ENCODE data around the gene ART3.
A peak's percentile ranks its signal among the peaks of the same experiment; 100 is the strongest.

Gene ART3

DNA sequence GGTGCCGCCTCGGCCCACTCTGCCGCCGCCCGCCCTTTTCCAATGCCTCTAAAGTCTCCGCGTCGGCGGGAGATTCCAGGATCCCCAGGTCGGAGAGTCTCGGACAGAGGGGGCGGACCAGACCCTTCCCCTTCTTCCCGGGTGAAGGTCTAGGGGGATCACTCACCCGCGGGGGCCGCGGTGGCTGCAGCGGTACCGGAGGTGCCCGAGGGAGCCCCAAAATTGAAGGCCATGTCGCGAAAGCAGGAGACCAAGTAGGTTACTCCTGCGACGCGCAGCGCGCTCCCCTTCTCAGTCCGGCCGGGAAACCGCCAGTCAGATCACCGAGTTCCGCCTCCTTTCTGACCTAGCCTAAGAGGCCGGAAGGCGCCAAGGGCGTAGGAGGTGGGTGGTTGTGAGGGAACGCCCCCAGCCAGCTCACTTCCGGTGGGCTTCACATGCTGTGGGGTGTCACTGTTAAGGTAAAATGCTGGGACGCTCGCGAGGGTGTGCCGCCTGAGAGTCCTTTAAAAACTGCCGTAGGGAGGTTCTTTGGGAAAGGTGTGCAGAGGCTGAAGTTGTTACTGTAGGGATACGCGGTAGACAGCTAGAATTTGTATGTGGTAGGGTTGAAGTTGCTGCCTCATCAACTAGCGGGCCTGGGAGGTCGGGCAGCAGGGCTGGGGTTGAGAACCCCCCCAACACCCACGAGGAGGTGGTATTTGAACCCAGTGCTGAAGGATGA is 73.8 kb downstream of the ART3 start, which contains the start of gene NUP54:
Gene NUP54, minus strand, starts transcription at position 256 of the 724 bp plus-strand sequence. Its CDS starts 23 bp downstream, at position 233.
- peak; percentile 95 to 98 (median 97) for DNase-seq

DNA sequence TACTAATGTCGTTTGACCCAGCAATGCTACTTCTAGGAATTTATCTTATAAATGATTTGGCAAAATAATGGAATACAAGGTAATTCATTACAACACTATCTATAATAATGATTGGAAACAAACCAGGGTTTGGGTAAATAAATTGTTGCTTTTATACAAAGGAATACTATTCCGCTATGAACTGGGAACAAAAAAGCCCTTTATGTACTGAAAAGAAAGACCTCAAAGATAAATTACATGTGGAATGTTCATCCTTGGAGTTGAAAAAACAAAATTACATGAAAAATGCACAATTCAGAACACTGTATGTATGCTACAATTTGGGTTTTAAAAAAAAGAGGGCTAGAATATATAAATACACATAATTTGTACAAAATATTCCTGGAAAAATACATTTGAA is 78.8 kb downstream of the ART3 start:
- no peak for DNase-seq

DNA sequence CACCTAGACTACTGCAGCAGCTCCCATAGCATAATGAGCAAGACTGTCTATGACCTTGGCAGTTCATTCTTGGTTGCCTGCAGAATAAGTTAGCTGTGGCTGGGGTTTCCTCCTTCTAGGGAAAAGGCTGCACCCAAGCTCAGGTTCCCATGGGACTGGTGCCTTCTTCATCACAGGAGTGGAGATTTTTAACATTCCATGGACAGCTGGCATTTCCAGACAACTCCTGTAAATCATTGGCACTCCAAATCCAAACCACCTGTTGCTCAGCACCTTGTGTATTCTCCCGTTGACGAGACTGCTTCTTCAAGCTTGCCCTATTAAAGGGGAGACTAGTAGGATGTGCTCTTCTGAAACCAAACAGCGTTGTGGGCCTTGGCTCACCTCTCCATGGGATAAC is 81.5 kb downstream of the ART3 start:
- DNase-seq, result no peak

DNA sequence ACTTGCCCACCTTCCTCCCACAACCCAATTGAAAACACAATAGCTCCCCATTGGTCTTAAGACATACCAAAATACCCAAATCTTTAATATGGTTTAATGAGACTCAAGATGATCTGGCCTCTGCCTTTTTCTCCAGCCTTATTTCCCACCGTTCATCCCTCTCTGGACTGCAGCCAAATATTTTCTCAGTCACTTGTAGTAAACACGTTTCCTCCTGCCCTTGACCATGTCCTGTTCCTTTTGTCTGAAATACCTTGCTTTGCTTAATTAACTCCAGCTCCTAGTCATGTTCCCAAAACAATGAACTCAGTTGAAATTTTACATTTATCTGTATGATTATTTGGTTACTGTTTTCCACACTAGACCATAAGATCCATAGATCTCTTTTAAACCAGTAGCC is 82.1 kb downstream of the ART3 start:
- no peak for DNase-seq

DNA sequence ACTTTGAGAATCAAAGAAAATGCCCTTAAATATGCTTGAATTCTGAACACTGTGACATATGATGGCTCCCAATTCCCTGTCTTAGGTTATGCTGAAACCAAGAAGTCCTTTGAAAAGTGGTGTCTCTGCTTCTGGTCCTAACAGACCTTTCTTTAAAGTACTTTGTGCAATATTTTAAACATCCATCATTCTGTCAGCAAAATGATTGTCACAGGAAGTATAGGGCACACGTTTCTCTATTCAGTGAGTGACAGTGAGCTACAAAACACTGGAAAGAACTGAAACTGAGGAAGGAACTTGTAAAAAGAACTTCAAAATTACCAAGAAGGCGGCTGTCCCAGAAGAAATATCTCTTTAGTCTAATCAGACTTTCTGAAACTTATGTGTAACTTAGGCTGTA is 85.8 kb downstream of the ART3 start:
- no peak for DNase-seq

Data from suppressor macrophage treated with lipopolysaccharide for 1 hour (primary cell).